NCI-H345 treated with DMSO at 0.1 percent for 48 hours (cell line): ENCODE data around the gene MXRA8.
"Not testable (repeated sequence)": the region's sequence is repeated elsewhere in the genome, so short reads cannot be mapped to it uniquely, and the experiment has no call there.

ENCODE experiments used
- DNase-seq: peaks from one replicate; lab custom pipeline; 2025; ENCODE audit not compliant: unreplicated experiment; lab: John Stamatoyannopoulos, UW

MXRA8 gene

DNA sequence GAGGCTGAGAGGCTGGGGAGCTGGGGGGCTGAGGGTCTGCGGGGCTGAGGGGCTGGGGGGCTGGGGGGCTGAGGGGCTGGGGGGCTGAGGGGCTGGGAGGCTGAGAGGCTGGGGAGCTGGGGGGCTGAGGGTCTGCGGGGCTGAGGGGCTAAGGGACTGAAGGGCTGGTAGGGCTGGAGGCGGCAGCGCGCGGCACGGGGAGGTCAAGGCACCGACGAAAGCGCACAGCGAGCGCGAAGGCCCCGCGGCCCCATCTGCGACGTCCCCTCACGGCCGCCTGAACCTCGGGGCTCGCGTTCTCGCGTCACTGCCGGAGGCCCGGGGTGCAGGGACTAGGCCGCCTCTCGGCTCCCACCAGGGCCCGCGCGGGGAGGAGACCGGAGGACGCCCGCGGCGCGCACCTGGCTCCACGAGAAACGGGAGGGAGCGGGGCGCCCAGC, 34.3 kb downstream of the MXRA8 start:
- DNase-seq, result no peak

DNA sequence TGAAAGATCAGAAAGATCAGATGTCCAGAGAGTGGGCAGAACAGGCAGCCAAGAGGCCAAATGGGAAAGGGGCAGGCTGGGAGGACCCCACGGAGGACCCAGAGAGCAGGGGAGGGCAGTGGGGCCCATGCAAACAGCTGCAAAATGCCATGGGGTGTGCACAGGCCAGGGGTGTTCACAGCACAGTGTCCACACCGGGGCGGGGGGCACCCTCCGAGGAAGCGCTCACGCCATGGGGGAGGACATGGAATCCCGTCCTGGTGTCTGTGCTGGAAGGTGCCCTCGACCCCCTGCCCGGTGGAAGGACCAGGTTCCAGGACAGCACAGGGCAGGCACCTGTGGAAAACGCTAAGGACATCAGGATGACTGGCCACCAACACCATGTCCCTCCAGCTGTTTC, 35.4 kb downstream of the MXRA8 start:
- no peak for DNase-seq

DNA sequence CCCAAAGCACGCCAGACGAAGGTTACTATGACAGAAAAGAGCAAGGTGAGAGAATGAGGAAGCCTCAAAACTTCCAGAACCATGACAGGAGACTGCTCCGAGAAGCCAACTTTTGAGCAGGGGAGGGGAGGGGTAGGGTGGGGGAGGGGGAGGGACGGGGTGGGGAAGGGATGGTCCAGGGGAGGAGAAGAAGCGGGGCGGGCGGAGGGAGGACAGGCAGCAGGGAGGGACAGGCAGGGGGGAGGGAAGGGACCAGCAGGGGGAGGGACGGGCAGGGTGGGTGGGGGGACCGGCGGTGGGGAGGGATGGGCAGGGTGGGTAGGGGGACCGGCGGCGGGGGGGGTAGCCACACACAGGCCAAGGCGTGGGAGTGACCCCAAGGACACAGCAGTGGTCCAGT, 35.9 kb downstream of the MXRA8 start:
- DNase-seq, result no peak

DNA sequence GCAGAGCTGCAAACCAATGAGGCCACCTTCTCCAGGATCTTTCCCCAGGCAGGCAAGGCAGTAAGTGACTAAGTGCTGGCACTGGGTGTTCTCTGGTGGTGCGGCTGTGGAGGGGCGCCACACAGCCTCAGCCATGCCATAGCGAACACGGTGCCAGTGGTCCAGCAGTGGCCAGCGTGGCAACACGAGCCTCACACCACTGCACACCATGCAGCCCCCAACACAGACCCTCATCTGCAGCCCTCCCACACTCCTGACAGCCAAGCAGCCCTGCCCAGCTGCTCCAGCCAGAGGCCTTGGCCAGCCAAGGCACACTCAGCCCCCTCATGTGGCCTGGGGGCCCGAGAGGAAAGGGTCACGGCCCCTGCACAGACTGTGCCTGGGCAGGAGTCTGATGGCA, 36.9 kb downstream of the MXRA8 start:
- no peak for DNase-seq

DNA sequence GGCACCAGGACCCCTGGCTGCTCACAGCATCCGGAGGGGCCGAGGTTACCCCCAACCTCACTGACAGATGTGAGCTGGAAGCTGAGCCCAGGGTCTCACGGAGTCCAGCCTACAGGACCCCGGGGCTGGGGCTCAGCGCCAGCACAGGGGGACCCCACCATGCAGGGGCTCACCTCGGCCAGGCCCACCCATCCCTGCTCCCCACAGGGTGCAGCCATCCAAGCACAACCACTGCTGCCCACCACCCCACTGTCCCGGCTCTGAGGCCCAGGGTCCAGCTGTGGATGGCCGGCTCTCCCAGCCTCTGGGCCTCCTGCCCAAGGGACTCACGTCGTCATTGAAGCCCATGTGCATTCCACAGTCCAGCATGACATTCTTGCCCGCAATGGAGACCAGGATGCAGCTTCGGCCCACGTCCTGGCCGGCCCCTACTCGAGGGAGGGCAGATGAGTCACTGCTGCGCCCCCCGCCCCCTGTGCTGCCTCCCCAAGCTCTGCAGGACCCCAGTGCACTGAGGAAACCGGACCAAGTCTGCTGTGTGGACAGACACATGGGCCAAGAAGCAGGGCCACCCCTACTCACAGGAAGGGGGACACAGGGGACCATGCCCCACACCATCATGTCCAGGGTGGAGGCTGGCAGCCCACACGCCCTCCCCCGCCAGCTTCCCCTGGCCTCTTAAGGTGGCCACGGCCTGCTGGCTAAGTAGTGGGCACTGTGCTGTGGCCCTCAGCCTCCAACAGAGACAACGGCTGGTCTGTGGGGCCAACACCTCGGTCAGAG, 37.5 kb downstream of the MXRA8 start:
- DNase-seq, result no peak

DNA sequence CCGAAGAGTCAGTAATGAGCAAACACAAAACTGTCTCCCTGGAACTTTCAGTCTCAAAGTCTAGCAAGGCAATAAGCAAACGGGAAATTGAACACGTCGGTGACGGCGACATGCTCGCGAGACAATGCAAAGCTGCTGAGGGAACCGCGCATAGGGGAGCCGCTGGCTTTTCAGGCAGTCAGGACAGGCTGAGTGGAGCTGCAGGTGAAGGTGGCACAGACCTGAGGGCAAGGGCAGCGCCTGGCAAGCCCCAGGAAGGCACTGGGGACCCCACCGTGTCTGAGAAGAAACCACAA, 38.8 kb downstream of the MXRA8 start:
- DNase-seq, result no peak

DNA sequence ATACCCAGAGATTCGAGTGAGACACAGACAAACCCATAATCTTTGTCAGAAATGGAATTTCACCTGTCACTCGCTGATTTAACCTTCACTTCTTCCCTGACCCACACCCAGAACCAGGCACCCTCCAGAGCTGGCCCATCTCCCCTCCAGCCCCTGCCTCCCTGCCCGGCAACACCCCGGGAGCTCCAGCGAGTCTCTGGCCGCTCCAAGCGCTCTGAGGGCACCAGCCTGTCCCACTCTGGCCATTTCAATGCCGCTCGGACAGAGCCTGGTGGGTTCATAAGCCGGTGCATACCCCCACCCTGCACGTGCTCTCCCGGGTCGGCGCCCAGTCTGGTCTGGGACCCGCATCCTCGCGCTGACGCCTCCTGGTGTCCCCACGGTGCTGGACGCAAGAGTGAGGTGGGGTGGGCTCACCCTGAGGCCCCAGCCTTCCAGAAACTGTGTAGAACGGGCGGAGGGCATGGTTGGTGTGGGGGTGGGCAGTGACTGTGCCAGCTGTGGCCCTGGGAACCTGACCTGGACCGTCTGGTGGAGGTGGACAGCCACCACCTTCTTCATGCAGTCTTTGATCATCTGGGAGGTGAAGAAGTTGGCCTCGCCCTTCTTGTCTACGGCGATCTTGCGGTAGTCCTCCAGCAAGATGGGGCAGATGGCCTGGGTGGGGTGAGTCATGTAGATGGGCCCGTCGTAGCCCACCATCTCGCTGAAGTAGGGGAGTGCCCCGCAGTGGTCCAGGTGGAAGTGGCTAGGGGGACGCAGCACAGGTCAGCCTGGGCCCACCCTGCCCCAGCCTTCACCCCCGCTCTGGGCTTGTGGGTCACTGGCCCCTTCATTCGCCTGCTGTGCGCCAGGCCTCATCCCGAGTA, 39.3 kb downstream of the MXRA8 start:
- DNase-seq, result no peak

DNA sequence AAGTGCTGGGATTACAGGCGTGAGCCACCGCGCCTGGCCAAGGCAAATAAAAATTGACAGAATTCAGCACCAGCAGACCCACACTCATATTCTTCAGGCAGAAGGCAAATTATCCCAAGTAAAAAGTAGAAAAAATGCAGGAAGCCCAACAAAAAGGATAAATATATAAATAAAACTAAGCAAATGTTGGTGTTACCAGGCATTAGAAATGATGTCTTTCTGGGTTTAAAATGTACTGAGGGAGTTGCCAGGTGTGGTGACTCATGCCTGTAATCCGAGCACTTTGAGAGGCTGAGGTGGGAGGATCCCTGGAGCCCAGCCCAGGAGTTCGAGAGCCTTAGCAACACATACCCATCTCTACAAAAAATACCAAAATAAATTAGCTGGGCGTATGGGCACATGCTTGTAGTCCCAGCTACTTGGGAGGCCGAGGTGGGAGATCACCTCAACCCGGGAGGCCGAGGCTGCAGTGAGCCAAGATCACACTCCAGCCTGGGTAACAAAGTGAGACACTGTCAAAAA, 40.2 kb downstream of the MXRA8 start:
- peak; percentile 32 for DNase-seq

DNA sequence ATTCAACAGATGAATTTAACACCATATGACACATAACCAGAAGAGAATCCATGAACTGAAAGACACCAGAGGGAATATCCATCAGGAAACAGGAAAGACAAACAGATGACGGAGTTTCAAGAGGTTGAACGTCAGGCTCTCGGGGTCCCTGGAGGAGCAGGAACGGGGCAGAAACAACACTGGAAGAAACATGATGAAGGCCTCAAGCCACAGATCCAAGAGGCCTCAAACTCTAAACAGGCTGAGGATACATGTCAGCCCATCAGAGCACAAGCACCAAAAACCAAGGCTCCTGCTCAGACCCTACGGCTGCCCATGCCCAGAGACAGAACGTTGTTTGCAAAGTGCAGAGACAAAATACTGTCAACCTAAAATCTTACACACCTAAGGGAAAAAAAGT, 40.9 kb downstream of the MXRA8 start:
- DNase-seq, result no peak

DNA sequence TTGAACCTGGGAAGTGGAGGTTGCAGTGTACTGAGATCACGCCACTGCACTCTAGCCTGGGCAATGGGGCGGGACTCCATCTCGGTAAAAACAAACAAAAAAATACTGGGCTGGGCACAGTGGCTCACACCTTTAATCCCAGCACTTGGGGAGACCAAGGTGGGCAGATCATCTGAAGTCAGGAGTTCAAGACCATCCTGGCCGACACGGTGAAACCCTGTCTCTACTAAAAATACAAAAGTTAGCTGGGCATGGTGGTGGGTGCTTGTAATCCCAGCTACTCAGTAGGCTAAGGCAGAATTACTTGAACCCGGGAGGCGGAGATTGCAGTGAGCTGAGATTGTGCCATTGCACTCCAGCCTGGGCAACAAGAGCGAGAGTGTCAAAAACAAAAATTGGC, 42.2 kb downstream of the MXRA8 start:
- DNase-seq, result not testable (repeated sequence)

DNA sequence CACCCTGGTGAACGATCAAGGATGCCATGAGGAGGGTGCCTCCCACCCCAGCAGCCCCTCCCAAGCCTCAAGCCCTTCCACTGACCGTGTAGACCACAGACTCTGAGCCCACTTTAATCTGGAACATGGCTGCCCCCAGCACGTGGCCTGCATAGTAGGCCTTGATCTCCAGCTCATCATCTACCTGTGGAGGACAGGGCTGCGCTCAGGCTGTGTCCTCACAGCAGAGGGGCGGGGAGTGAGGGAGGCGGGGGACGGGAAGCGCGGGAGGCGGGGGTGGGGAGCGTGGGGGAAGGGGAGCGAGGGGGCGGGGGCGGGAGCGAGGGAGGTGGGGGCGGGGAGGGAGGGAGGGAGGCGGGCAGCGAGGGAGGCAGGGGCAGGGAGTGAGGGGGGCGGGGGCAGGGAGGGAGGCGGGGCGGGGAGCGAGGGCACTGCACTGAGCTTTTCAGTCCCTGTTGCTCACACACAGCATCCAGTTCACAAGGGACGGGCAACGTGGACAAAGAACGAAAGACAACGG, 42.9 kb downstream of the MXRA8 start:
- no peak for DNase-seq

DNA sequence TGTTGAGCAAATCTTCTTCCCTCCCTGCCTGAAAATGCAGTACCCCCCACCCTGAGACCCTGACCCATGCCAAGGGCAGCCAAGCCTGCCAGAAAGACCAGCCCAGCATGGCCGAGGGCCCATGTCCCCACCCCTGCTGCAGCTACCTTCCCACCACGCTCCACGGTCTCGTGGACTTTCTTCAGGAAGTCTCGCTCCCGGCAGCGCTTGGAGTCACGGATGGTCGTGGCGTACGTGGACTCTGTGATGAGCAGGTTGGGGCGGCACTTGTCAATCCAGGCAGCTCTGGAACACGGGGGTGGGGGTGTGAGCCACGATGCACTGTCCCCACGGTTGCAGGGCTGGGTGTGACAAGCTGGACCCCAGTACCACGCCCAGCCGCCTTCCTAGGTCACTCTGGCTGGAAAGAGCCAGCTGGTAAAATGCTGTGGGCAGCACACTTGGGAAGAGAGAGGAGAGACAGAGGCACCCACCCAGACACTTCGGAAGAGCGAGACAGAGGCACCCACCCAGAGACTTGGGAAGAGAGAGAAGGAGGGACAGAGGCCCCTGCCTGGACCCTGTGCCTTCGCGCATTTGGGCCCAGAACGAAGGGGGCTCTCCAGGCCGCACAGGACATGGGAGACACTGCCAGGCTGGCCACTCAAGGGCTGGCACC, 43.5 kb downstream of the MXRA8 start:
- no peak for DNase-seq

DNA sequence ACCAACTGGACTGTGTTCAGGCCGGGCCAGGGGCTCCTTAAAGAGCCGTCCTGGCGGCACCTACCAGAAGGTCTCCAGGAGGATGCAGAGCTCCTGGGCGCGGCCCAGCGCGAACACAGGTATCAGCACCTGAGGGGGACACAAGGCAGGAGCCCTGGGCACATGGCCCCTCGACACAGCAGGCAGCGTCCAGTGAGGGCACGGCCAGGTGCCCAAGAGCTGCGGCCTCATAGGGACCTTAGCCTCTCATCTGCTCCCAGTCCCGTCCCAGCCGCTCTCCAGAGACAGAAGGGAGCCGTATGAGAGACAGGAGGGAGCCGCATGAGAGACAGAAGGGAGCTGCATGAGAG, 44.1 kb downstream of the MXRA8 start:
- no peak for DNase-seq

DNA sequence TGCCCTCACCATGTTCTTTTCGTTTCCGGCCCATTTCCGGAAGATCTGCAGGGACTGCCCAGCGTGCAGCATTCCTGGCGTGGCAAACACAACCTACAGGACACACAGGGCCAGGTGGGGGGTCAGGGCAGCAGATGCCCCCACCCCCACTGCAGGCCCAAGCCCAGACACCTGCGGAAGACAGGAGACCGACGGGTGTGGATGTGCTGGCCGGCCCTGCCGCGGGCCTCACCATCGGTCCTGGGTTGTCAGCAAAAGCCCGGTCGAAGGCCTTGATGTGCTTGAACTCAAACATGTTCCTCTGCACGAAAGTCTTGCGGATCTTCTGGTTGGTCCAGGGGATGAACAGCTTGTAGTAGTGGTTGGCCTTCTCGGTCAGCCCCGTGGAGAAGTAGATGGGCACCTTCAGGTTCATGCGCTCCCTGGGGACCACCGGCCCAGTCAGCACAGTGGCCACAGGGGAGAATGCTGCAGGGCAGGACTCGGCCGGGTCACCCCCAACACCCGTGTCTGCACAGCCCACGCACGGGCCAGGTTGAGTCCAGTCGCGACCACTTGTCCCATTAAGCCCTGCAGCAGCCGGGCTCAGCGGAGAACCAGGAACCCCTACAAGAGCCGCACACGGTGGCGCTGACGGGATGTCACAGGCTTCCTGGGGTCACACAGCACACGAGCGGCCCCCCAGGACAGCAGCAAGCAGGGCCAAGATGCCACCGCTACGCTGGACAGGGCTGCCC, 44.7 kb downstream of the MXRA8 start:
- DNase-seq, result no peak

DNA sequence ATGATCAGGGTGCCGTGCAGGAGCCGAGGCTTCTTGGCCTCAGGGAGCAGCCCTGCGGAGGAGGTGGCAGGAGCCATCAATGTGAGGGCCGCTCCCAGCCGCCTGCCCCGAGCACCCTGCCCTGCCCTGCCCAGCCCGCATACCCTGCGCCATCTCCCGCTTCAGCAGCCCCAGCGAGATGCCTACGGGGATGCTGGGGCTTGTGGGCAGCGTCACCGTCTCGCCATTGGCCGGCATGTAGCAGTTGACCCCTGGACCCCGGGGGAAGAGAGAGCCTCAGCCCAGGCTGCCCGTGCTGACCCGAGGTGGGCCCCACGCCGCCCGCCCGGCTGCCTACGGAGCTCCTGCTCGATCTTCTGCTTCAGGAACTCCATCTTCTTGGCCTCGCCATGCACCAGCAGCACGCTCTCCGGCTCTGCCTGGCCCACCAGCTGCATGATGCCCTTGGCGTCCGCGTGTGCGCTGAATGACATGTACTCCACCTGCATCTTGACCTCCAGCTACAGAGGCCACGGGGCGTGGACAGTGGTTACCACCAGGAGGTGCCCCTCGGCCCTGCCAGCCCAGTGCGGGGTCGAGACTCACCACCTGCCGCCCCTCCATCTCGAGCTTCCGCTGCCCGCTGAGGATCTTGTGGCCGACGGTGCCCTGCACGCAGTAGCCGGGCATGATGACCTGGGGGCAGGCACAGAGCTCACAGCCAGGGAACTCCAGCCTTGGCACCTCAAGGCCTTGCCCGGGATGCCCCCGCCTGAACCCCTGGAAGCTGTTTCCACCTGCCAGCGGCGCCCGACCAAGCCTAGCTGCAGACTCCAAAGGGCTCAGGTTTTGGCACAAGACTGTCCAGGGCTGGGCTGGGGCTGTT, 45.7 kb downstream of the MXRA8 start:
- DNase-seq, result no peak

DNA sequence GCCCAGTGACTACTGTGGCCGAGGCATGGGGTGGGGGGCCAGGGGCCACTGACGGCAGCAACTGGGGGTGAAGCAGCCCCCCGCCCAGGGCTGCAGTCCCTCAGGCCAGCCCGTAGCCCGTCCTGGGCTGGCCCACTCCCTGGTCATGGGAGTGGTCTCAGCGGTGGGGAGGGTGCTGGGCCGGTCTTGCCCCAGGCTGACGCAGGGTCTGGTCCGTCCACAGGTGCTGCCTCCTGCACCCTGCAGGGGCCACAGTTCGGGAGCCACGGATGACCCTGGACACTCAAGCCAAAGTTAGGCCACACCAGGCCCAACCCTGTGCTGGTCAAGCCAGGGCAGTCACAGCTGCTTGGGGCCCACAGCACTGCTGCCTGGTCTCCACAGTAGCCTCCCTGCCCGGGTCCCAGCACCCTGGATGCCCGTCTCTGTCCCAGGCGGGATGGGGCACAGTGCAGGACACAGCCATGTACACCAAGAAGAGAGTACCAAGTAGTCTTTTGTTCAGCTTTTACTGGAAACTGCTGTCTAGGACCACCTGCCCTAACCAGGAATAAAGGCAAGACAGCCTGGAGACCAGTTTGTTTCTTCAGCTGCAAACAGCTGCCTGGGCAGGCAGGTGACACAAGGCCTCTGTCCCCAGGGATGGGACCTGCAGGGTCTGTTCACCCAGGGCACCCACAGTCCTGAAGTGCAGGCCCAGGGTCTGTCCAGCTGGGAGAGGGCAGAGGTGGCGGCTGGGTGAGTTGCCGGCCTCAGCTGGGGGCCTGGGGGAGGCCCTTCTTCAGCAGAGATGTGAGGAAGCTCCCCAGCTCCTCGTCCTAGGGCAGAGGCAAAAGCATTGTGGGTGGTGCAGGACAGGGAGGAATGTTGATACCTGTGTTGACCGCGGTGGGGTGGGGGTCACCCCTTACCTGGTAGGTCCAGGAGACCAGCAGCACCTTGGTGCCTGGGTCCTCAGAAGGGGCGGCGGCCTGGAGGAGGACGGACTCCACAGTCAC, 46.9 kb downstream of the MXRA8 start:
- no peak for DNase-seq

DNA sequence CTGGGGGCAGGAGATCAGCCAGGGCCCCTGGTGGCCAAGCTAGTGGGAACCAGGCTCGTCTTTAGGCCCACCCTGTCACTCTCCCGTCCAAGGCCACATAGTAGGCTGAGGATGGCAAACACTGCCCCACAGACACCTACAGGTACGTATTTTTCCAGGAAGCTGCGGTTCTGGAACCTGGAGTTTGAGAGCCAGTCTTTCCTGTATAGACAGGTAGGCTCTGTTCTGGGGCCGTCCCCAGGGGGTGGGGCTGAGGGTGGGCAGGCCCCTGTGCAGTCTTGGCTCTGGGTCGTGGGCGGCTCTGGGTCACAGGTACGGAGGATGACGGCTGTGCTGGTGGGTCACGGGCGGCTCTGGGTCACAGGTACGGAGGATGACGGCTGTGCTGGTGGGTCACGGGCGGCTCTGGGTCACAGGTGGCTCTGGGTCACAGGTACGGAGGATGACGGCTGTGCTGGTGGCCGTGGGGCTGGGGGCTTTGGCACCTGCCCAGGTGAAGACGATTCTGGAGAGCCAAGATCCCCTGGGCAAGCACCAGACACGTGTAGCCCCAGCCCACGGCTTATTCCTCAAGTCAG, 47.8 kb downstream of the MXRA8 start:
- no peak for DNase-seq

DNA sequence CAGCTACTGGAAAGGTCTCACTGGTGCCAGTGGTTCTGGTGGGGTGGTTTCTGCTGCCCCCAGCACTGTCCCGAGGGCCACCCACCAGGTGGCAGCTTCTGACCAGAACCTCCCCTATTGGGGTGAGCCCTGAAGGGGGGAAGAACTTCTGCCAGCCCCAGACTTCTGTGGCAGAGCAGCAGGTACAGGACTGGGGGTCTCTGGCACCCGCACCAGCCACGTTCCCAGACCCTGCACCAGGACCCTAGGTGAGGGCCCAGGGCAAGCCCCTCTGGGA, 48.3 kb downstream of the MXRA8 start:
- no peak for DNase-seq
